HepG2 (cell line): Measurements from ENCODE around the gene MEPE. TPM values are rescaled to one million over a fixed set of nuclear protein-coding genes. Genes with fewer than 3 reads are reported as not detected.
A peak's percentile ranks its signal among the peaks of the same experiment; 100 is the strongest.

Source experiments
- EHMT2 ChIP-seq: fragments of 200-600 bp; sonication (generic); IDR thresholded peaks from 2 replicates; pipeline ENCODE4 v1.7.0; 2017; ENCODE audit warnings: antibody characterized with exemption, low read depth, low read length, borderline replicate concordance
- FOXA1 ChIP-seq, 2 experiments: fragments of 450-650 bp in 1 of 2; sonication (generic) in 1 of 2; formaldehyde crosslinking in 1 of 2; IDR thresholded peaks; 2 replicates each; pipeline versions ENCODE4 v1.4.0 to v1.6.1; 2016 to 2020; ENCODE audit warnings: missing genetic modification reagents in 1 of 2
- HDAC1 ChIP-seq: sonication (generic); formaldehyde crosslinking; IDR thresholded peaks from 2 replicates; pipeline ENCODE4 v1.5.1; 2020; ENCODE audit warnings: mild to moderate bottlenecking, missing genetic modification reagents
- KLF16 ChIP-seq, 2 experiments: sonication (generic) in 1 of 2; formaldehyde crosslinking in 1 of 2; IDR thresholded peaks; 2 replicates each; pipeline versions ENCODE4 v1.6.1 to v1.8.0; 2016 to 2023; ENCODE audit warnings: missing genetic modification reagents in 2 of 2, missing compliant biosample characterization in 1 of 2
- MYC ChIP-seq: sonication (generic); formaldehyde crosslinking; IDR thresholded peaks from 2 replicates; pipeline ENCODE4 v1.9.0; 2021; ENCODE audit warnings: missing genetic modification reagents, borderline replicate concordance
- NR2C2 ChIP-seq: sonication (generic); formaldehyde crosslinking; IDR thresholded peaks from 2 replicates; pipeline ENCODE4 v1.4.0; 2020; ENCODE audit warnings: missing genetic modification reagents, mild to moderate bottlenecking, moderate library complexity, borderline replicate concordance
- PCBP2 ChIP-seq: fragments of 200-400 bp; formaldehyde crosslinking; optimal IDR thresholded peaks from 2 replicates; pipeline ENCODE3; 2018; ENCODE audit warnings: low read length, low read depth; ENCODE audit not compliant: poor library complexity, severe bottlenecking
- POLR2A ChIP-seq, 2 experiments: IDR thresholded peaks; 2 replicates each; pipeline ENCODE4 v1.6.1; 2011; ENCODE audit warnings: low read depth in 2 of 2, low read length in 2 of 2, mild to moderate bottlenecking in 1 of 2, moderate library complexity in 1 of 2; ENCODE audit not compliant: insufficient read depth in 1 of 2
- RAD21 ChIP-seq: fragments of 450-650 bp; formaldehyde crosslinking; IDR thresholded peaks from 2 replicates; pipeline ENCODE4 v1.5.0; 2020; ENCODE audit warnings: mild to moderate bottlenecking
- SKI ChIP-seq: fragments of 450-650 bp; IDR thresholded peaks from one replicate; pipeline ENCODE4 v1.6.1; 2018; ENCODE audit warnings: mild to moderate bottlenecking; ENCODE audit not compliant: partially characterized antibody
- SP140L ChIP-seq: sonication (generic); formaldehyde crosslinking; IDR thresholded peaks from 2 replicates; pipeline ENCODE4 v1.4.0; 2020; ENCODE audit warnings: missing genetic modification reagents, borderline replicate concordance
- TGIF2 ChIP-seq: IDR thresholded peaks from 2 replicates; pipeline ENCODE4 v1.6.1; 2016; ENCODE audit warnings: control low read depth, missing compliant biosample characterization
- TIGD3 ChIP-seq: sonication (generic); formaldehyde crosslinking; IDR thresholded peaks from 2 replicates; pipeline ENCODE4 v1.5.1; 2020; ENCODE audit warnings: mild to moderate bottlenecking, missing genetic modification reagents, borderline replicate concordance
- ZBTB34 ChIP-seq: sonication (generic); formaldehyde crosslinking; IDR thresholded peaks from 2 replicates; pipeline ENCODE4 v1.8.0; 2022; ENCODE audit warnings: mild to moderate bottlenecking, missing genetic modification reagents
- ZC3H4 ChIP-seq: sonication (generic); formaldehyde crosslinking; IDR thresholded peaks from 2 replicates; pipeline ENCODE4 v1.4.0; 2020; ENCODE audit warnings: missing genetic modification reagents, borderline replicate concordance
- ZFP1 ChIP-seq: IDR thresholded peaks from 2 replicates; pipeline ENCODE4 v1.6.1; 2016
- ZNF207 ChIP-seq: fragments of 450-650 bp; IDR thresholded peaks from 2 replicates; pipeline ENCODE4 v1.6.1; 2016; ENCODE audit warnings: antibody characterized with exemption, borderline replicate concordance
- ZNF543 ChIP-seq: sonication (generic); formaldehyde crosslinking; IDR thresholded peaks from 2 replicates; pipeline ENCODE4 v1.4.0; 2020; ENCODE audit warnings: mild to moderate bottlenecking, missing genetic modification reagents
- ZNF574 ChIP-seq: sonication (generic); formaldehyde crosslinking; IDR thresholded peaks from 2 replicates; pipeline ENCODE4 v1.4.0; 2020; ENCODE audit warnings: missing genetic modification reagents
- ZNF768 ChIP-seq: sonication (generic); formaldehyde crosslinking; IDR thresholded peaks from 2 replicates; pipeline ENCODE4 v1.4.0; 2020; ENCODE audit warnings: missing genetic modification reagents
- ZNF782 ChIP-seq: sonication (generic); formaldehyde crosslinking; IDR thresholded peaks from 2 replicates; pipeline ENCODE4 v1.4.0; 2020; ENCODE audit warnings: missing genetic modification reagents, mild to moderate bottlenecking, borderline replicate concordance
- polyA plus RNA-seq, 8 experiments: library from polyadenylated mRNA; depleted of rRNA in 3 of 8; stranded (reverse) in 7 of 8; unstranded in 1 of 8; fragments of >200 nt; fragmentation: Illumina TruSeq in 4 of 8; extraction: Trizol in 4 of 8; gene quantifications; 2 replicates each; pipeline versions ENCODE4 v1.2.1 to v1.2.3, GENCODE V29; 2011 to 2016; ENCODE audit warnings: low read depth in 4 of 8, missing spikeins in 1 of 8, mixed read lengths in 1 of 8; ENCODE audit not compliant: insufficient read depth in 1 of 8
- total RNA-seq, 5 experiments: library from RNA; depleted of rRNA; stranded (reverse); fragments of >200 nt; fragmentation: Illumina TruSeq; extraction: Trizol; gene quantifications; 2 replicates each; pipeline ENCODE4 v1.2.3, GENCODE V29; 2016; ENCODE audit warnings: low read depth in 1 of 5

The MEPE gene
- total and polyA plus RNA-seq, 2 of the 13 experiments (the other 11 are each of a cell fraction or from before 2014, with no cell fraction given) = 0.04 TPM; not detected in 1

DNA sequence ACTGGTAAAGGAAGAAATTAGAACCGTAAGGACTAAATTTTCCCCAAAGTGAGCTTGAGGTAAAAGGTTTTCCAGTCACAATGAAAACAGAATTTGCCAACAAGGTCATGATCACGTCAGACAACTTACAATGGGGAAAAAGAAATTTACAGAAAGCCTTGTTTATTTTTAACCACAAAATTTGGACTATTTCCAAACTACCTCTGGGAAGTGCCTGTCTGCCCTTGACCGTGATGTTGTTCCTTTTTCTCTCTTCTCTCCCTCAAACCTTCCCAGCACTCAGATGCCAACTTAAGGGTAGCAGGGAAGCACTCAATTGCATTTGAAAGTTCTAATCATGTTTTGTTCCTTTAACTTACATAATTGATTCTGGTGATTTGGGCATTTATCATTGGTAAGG, 32.5 kb downstream of the MEPE start (continued):
- TF ChIP-seq SP140L (CRISPR knock-in tag) (no peak), ZNF574 (CRISPR knock-in tag) (no peak), HDAC1 (CRISPR knock-in tag) (no peak), NR2C2 (CRISPR knock-in tag) (no peak), KLF16 (CRISPR knock-in tag; IDR thresholded peaks at IDR 0.05) (no peak), ZNF768 (no peak), ZNF782 (CRISPR knock-in tag) (no peak), EHMT2 (no peak), TIGD3 (CRISPR knock-in tag) (no peak), RAD21 (CRISPR knock-in tag) (no peak), FOXA1 (IDR thresholded peaks at IDR 0.05) (no peak), FOXA1 (CRISPR knock-in tag; IDR thresholded peaks at IDR 0.05) (peak; percentile 72), MYC (CRISPR knock-in tag) (no peak), ZFP1 (CRISPR knock-in tag) (no peak), ZC3H4 (CRISPR knock-in tag) (peak; percentile 81; the same call in 1 of the 2 replicates), TGIF2 (CRISPR knock-in tag) (no peak), ZNF207 (no peak), ZBTB34 (CRISPR knock-in tag) (no peak), SKI (peak; percentile 74), POLR2A (IDR thresholded peaks at IDR 0.05; ENCODE audit: insufficient read depth in 1 of 2, low read depth in 2 of 2, low read length in 2 of 2) (peak in 1 of 2 experiments; percentile 5; a peak in 1 of 4 replicates), ZNF543 (CRISPR knock-in tag) (no peak), PCBP2 (no peak)
